ENCODE results near the gene UST. TPM values are rescaled to one million over a fixed set of nuclear protein-coding genes. Genes with fewer than 3 reads are reported as not detected.

The UST gene
- total RNA-seq, 4 donors from 2014 or later: 9.6 to 34.6 (median 25.9) TPM

DNA sequence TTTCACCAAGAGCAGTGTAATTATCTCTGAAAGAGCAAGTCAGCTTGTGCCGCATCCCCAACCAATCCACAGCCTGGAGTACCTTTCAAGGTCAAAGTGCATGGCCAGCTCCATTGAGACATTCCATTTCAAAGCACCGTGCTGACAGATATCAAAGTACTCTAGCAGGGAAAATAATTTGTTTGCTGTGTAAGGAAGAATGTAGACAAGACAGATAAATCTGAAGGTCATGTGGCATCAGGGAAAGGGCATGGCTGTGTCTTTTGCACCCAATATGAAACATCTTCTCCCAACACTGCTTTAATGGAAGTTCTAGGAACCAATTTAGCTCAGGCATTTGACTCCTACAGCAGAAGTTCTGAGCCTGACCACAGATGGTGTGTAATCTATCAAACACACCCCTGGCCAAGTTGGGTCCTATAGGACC lies 328.0 kb downstream of the UST start:
- no peak for TF ChIP-seq CTCF (IDR thresholded peaks at IDR 0.05; ENCODE audit: low read depth)

GRCh38 chr6:149075616-149076354 lies 329.0 kb downstream of the UST start:
- TF ChIP-seq CTCF (IDR thresholded peaks at IDR 0.05; ENCODE audit: low read depth): no peak

DNA sequence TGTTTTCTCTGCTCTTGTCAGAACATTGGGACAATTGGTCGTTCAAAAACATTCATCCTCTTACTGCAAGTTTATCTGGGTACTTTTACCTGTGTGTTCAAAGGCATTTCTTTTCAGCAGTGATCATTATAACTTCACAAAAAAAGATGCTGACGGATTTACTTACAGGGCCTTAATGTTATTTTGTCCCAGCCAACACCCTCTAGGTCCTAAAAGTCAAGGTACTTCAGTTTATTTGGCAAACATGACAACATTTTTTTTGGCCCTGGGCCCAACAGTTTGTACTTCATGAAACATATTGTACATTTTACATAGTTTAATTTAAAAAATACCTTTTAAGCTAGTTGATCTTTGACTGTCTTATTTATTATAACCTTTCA lies 329.5 kb downstream of the UST start:
- no peak for TF ChIP-seq CTCF (IDR thresholded peaks at IDR 0.05; ENCODE audit: low read depth)

GRCh38 chr6:149077208-149077607 lies 330.4 kb downstream of the UST start:
- TF ChIP-seq CTCF (IDR thresholded peaks at IDR 0.05; ENCODE audit: low read depth): no peak

- no peak for TF ChIP-seq CTCF (IDR thresholded peaks at IDR 0.05; ENCODE audit: low read depth)
Observed at GRCh38 chr6:149078211-149078782, 331.5 kb downstream of the UST start.

DNA sequence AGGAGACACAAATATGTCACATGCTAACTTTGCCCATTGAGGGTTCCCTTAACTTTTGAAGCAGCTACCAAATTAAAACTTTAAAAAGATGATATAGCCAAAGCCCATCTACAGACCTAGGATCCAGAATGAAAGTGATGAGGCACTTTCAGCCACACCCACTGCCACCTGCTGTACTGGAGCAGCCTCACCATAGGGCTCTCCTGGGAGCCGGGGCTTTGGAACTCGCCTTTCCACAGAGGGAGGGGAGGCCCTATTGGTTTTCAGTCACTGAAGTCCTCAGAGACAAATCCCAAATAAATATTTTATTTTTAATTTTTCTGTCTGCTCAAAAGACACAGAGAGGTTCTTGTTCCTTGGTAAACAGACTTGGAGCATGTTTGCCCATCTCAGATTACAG lies 332.6 kb downstream of the UST start:
- TF ChIP-seq CTCF (IDR thresholded peaks at IDR 0.05; ENCODE audit: low read depth): no peak

- no peak for TF ChIP-seq CTCF (IDR thresholded peaks at IDR 0.05; ENCODE audit: low read depth)
Observed at GRCh38 chr6:149079911-149080491, 333.2 kb downstream of the UST start.

All from subcutaneous adipose tissue (tissue), 4 donors.